ENCODE results near the gene ADGRV1. TPM values are rescaled to one million over a fixed set of nuclear protein-coding genes. Genes with fewer than 3 reads are reported as not detected.

The ADGRV1 gene
- total and polyA plus RNA-seq, 9 of the 15 experiments (the other 6 are each of a cell fraction or from before 2014, with no cell fraction given), result 21.7 to 156 (median 58.2) TPM

DNA sequence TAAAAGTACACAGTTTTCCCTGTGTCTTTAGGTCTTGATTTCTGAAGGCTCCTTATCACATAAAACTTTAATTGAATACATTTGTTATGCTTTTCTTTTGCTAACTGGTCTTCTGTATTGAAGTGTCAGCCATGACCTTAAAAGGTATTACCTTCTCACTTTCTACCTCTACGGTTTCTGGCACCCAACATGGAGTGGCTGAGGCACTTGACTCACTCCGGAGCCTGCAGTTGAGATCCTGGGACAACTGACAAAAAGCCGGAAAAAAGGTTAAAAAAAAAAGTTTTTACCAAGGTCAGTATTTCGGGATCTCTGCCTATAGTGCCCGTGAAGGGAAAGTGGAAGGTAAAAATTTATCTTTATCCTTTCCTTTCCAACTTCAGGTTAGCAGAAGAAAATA, 627.5 kb downstream of the ADGRV1 start (continued):
- TF ChIP-seq, protein P1, sequence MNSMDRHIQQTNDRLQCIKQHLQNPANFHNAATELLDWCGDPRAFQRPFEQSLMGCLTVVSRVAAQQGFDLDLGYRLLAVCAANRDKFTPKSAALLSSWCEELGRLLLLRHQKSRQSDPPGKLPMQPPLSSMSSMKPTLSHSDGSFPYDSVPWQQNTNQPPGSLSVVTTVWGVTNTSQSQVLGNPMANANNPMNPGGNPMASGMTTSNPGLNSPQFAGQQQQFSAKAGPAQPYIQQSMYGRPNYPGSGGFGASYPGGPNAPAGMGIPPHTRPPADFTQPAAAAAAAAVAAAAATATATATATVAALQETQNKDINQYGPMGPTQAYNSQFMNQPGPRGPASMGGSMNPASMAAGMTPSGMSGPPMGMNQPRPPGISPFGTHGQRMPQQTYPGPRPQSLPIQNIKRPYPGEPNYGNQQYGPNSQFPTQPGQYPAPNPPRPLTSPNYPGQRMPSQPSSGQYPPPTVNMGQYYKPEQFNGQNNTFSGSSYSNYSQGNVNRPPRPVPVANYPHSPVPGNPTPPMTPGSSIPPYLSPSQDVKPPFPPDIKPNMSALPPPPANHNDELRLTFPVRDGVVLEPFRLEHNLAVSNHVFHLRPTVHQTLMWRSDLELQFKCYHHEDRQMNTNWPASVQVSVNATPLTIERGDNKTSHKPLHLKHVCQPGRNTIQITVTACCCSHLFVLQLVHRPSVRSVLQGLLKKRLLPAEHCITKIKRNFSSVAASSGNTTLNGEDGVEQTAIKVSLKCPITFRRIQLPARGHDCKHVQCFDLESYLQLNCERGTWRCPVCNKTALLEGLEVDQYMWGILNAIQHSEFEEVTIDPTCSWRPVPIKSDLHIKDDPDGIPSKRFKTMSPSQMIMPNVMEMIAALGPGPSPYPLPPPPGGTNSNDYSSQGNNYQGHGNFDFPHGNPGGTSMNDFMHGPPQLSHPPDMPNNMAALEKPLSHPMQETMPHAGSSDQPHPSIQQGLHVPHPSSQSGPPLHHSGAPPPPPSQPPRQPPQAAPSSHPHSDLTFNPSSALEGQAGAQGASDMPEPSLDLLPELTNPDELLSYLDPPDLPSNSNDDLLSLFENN (IDR thresholded peaks at IDR 0.05; ENCODE audit: low read depth in 2 of 2, low read length in 2 of 2), result no peak
- no peak for TF ChIP-seq TGIF2 (CRISPR knock-in tag; IDR thresholded peaks at IDR 0.05)

- Histone ChIP-seq H3K4me1 (replicated peaks in 1 of 2; ENCODE audit: control insufficient read depth in 2 of 2, insufficient read depth in 2 of 2, low read length in 2 of 2) (no peaks in the 10 kb centered on the region; a peak in 2 of 5 replicates), H3K9ac (ENCODE audit: insufficient read depth in 1 of 2, low read depth in 2 of 2, low read length in 2 of 2) (no peak overlapping the region), H3K4me3 (no peak overlapping the region), H4K20me1 (replicated peaks; ENCODE audit: control insufficient read depth, insufficient read depth, low read length) (no peaks in the 10 kb centered on the region), H3K4me2 (ENCODE audit: insufficient read depth, low read length) (no peak overlapping the region), H3K36me3 (ENCODE audit: control insufficient read depth, insufficient read depth, low read length) (no peaks in the 10 kb centered on the region), H3K9me3 (replicated peaks; ENCODE audit: control insufficient read depth, insufficient read depth, low read depth, low read length) (no peaks in the 10 kb centered on the region), H3K79me2 (ENCODE audit: control insufficient read depth, insufficient read depth, low read length) (no peaks in the 10 kb centered on the region), H2AFZ (ENCODE audit: low read depth, low read length) (no peak overlapping the region), H3K9me1 (ENCODE audit: control insufficient read depth, insufficient read depth, low read length) (no peaks in the 10 kb centered on the region), H3K27ac (ENCODE audit: extremely low read depth, low read depth, low read length) (no peak overlapping the region), H3K27me3 (ENCODE audit: control insufficient read depth in 2 of 2, insufficient read depth in 2 of 2, low read length in 2 of 2) (no peaks in the 10 kb centered on the region)
- BruUV-seq (replicated peaks), result no TSS peak
- ChIA-PET POLR2A (interaction anchor here (0.6 kb wide), 1 partner anchor 180 kb away, joined by 3 read pairs; no protein-coding TSS in a partner anchor), CTCF (ENCODE audit: low intra/inter-chr PET ratio) (no interaction called here)
- no peak for ATAC-seq
- FAIRE-seq, result no peak
- TF ChIP-seq PTBP1 (IDR thresholded peaks at IDR 0.05; ENCODE audit: low read depth, low read length) (no peak), ZFP30 (CRISPR knock-in tag; IDR thresholded peaks at IDR 0.05; ENCODE audit: borderline replicate concordance) (no peak), TEAD1 (CRISPR knock-in tag; IDR thresholded peaks at IDR 0.05) (no peak), ADNP (tag; IDR thresholded peaks at IDR 0.05) (no peak), NFIX (CRISPR knock-in tag; IDR thresholded peaks at IDR 0.05; ENCODE audit: low read depth) (no peak)
- TF ChIP-seq, protein P2, sequence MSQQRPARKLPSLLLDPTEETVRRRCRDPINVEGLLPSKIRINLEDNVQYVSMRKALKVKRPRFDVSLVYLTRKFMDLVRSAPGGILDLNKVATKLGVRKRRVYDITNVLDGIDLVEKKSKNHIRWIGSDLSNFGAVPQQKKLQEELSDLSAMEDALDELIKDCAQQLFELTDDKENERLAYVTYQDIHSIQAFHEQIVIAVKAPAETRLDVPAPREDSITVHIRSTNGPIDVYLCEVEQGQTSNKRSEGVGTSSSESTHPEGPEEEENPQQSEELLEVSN (IDR thresholded peaks at IDR 0.05; ENCODE audit: borderline replicate concordance in 1 of 2, extremely low read depth in 1 of 2, insufficient read depth in 1 of 2, insufficient read length in 1 of 2, low read depth in 1 of 2, low read length in 1 of 2, poor library complexity in 1 of 2, severe bottlenecking in 1 of 2), result no peak
- intact Hi-C loops (cut with micrococcal nuclease) (no loop called here), in situ Hi-C loops (cut with MboI) (no loop called here)
- no peak for DNase-seq (ENCODE audit: extremely low read depth in 1 of 4, low spot score in 3 of 4)
- WGBS (ENCODE audit: insufficient coverage, low coverage, missing lambda C conversion rate), result 23% methylated on average over 3 of the region's 3 CpGs
Measured at GRCh38 chr5:91187032-91187431, 628.4 kb downstream of the ADGRV1 start.

All from K562 (cell line).